SK-N-MC (cell line): ENCODE results near the gene PDE4B.

ENCODE experiments used
- EZH2 ChIP-seq: fragments of 200-600 bp; sonication (generic); IDR thresholded peaks from one replicate; pipeline ENCODE4 v1.6.1; 2017; ENCODE audit warnings: antibody characterized with exemption
- FOXP2 ChIP-seq: optimal IDR thresholded peaks from 2 replicates; pipeline ENCODE3; 2011; ENCODE audit warnings: mild to moderate bottlenecking, moderate library complexity; ENCODE audit not compliant: insufficient read depth; ENCODE audit errors: extremely low read length, control extremely low read depth
- POLR2AphosphoS5 ChIP-seq: IDR thresholded peaks from 2 replicates; pipeline ENCODE4 v1.6.1; 2012; ENCODE audit warnings: mild to moderate bottlenecking, low read depth, low read length, borderline replicate concordance

GRCh38 chr1:66298464-66298863, 505.8 kb downstream of the PDE4B start:
- TF ChIP-seq EZH2, result no peak
- no peak for TF ChIP-seq POLR2AphosphoS5
- TF ChIP-seq FOXP2, result no peak
